SHP77 treated with DMSO at 0.1 percent for 48 hours (cell line): ENCODE measurements around the gene TMEM178B.
A peak's percentile ranks its signal among the peaks of the same experiment; 100 is the strongest.
"Not testable (repeated sequence)": the region's sequence is repeated elsewhere in the genome, so short reads cannot be mapped to it uniquely, and the experiment has no call there.

ENCODE experiments used
- DNase-seq: peaks from one replicate; lab custom pipeline; 2025; lab: John Stamatoyannopoulos, UW

The TMEM178B gene

DNA sequence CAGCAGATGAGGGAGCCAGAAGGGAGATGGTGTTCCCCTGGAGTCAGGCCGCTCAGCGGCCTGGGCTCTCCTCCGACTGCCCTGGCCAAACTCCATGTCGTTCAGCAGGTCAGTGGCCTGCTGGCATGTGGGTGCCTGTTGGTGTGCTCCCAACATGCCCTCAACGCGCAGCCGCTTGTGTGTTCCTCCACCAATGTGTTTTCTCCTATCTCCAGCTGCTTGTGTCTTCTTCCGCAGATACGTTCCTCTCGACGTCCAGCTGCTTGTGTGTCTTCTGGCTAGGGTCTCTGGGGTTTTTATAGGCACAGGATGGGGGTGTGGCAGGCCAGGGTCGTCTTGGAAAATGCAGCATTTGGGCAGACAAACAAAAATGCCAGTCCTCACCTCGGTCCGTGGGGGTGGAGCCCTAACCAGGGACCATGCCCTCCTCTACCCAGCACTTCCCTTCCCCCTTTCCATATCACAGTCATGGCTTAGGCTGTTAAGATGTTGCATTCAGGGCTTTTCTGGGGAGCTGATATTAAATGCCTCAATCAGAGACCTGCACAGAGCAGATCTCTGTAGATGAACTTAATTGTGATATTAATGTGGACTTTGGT lies 111.6 kb downstream of the TMEM178B start:
- DNase-seq: no peak

DNA sequence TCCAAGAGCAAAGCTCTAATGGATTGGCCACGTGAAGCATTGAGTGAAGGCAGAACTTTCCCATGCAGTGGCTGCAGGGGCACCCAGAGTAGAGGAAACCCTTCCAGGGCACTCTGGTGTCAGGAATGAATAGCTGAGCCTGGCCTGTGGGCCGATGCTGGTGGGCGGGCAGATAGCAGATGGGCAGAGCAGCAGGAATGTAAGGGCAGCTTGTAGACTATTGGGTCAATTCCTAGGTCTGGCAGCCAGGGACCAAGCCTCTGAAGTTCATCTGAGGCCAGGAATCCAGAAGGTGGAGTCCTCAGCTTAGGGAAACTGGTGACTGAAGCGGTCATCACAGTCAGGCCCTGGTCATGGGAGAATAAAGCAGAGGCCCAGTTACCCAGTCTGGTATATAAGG lies 115.4 kb downstream of the TMEM178B start:
- DNase-seq: no peak

DNA sequence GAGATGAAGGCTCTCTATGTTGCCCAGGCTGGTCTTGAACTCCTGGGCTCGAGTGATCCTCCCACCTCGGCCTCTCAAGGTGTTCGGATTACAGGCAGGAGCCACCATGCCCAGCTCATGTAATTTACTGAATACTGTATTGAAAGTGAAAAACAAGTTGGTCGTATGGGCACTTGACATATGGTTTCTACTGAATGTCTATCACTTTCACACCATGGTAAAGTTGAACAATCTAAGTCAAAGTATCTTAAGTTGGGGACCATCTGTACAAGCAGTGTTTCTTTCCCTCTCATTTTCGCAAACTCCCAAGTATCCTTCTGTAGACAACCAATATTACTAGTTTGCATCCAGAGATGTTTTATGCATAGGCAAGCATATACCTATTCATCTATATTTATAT lies 116.6 kb downstream of the TMEM178B start:
- DNase-seq: no peak

DNA sequence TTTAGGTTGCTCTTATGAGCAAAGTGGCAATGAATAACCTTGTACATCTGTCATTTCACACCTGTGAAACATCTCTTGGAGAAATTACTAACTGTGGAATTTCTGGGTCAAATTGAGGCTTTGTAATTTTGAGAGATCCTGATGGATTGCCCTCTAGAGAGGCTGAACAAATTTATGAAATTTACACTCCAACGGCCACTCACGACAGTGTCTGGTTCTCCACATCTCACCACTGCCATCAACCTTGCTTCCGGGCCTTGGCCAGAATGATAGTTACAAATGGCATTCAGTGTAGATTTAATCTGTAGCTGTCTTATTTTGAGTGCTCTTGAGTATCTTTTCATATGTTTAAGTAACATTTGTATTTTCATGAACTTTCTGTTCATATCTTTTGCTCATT lies 117.4 kb downstream of the TMEM178B start:
- no peak for DNase-seq

DNA sequence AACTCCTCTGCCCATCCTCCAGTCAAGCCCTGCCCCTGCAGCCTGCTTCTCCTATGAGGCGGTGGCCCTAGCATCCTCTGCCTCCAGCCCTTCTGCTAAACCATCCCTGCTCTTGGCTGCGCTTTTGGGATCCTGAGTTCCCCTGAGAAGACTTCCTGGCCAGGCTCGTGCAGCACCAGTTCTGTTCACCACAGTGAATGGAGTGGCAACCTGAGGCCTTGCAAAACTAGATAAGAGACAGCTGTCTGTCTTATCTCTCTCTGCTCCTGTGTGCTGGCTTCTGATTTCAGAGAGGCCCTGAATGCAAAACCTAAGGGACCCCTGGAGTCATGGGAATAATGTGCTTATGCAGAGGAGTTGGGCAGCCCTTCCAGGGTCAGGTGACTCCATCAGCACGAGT lies 119.2 kb downstream of the TMEM178B start:
- DNase-seq: no peak

DNA sequence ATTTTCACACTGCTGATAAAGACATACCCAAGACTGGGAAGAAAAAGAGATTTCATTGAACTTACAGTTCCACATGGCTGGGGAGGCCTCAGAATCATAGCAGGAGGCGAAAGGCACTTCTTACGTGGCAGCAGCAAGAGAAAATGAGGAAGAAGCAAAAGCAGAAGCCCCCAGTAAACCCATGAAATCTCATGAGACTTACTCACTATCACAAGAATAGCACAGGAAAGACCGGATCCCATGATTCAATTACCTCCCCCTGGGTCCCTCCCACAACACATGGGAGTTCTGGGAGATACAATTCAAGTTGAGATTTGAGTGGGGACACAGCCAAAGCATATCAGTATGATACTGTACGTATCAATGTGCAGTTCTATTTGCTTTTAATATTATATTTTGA lies 121.9 kb downstream of the TMEM178B start:
- not testable (repeated sequence) for DNase-seq

DNA sequence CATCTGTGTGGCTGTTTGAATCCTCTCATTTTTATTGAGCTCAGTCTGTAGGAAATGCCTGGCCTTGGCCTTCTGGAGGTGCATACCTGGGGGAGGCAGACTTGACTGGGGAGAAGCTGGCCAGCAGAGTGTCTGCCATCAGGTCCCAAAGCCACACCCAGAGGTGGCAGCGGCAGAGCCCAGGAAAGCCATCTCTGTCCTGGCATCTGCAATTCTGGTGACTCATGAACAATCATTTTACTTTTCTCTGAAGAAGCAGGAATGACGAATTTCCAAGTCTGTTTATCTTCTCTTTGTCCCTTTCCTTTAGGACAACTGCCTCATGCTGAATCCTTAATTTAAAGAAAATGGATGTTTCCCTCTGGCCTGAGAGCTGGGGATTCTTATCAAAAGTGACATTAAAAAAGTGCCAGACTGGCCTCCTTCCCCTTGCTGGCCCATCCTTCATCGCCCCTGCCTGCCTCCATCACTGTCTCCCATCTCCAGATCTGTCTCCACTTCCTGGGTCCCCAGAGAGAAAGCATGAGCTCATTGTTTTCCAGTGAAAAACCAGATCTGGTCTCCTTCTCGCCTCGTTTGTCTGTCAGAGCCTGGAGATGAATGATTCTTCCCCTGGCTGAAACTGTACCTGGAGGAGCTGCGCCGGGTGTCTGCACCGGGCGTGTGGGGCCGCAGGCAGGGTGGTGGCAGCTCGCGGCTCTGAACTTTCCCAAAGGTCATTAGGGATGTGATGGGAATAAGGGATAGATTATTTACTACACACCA lies 124.5 kb downstream of the TMEM178B start:
- no peak for DNase-seq

DNA sequence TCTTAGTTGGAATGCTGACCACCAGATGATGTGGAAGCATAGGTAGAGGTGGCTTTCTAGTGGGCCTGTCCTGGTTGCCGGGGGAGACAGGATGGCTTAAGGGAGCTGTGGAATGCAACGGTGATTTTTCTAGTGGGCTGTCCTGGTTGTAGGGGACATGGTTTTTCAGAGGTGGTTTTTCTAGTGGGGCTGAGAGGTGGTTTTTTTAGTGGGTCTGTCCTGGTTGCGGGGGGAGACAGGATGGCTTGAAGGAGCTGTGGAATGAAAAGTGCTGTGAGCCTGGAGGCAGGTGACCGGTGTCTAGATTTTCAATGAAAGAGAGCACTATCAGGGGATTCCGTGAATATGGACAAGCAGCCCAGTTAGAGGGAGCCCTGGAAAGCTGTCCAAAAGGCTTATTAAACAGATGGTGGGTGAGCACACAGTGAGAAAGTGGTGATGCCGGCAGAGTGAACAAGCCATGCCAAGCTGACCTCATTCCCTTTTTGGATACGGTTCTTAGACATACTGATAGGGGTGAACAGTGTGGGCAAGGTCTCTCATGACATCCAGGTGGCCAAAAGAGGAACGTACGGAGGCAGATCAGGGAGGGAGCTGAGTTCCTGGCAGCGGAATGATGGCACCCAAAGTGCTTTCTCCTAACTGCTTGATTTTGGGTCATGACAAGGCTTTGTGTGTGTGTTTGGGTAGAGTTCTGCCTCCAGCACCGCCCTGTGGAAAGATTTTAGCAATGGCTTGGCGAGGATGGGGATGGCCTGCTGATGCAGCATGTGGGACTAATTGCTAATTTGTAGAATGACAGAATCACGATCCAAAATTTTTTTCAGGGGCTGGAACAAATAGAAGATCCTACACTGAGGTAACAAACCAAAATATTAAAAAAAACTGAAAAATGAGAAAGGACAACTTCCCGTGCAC lies 126.6 kb downstream of the TMEM178B start:
- DNase-seq: no peak

DNA sequence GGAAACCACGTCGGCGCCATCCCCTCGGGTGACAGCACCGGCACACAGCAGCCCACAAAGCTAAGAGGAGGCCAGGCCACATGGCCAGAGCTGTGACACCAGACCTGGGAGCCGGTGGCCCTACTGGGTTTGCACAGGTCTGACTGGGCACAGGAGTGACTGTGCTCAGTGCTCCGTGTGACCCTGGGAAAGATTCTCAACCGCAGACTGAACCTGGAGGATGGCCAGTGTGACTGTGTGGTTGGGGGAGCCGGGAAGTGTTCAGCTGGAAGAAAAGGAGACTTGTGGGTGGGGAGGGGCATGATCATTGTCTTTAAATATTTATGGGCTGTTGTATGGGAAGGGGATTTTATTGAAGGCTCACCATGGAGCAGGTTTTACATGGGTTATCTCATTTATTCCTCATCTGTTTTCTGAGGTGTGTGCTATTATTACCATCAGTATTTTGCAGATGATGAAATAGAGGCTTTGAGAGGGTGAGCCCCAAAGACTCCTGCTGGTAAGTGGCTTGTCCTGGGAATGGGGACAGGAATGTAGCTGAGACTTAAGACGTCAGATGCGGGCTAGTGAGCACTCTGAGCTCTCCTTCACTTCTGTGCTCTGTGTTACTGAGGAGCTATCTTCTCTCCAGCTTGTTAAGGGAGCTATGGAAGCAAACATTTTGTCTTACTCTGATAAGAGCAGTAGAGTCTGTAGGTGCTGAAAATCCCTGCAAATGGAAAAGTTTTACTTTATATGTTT lies 127.5 kb downstream of the TMEM178B start:
- DNase-seq: no peak

DNA sequence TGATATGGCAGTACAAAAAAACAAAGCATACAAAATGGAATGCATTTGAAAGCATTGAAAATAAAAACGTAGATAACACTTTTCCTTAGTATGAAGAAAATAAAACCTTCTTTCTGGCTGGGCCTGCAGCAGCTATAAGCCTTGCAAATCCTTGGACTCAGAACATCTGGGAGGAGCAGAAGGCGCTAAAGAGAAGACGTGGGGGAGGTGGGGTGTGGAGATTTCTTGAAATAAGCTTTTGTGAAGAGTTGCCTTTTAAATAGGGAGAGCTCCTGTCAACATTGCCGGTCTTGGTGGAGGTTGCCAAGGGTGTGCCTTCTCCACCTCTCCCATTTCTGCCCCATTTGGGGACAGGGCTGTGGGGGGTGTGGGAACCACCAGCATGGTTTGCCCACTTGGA lies 128.7 kb downstream of the TMEM178B start:
- no peak for DNase-seq

DNA sequence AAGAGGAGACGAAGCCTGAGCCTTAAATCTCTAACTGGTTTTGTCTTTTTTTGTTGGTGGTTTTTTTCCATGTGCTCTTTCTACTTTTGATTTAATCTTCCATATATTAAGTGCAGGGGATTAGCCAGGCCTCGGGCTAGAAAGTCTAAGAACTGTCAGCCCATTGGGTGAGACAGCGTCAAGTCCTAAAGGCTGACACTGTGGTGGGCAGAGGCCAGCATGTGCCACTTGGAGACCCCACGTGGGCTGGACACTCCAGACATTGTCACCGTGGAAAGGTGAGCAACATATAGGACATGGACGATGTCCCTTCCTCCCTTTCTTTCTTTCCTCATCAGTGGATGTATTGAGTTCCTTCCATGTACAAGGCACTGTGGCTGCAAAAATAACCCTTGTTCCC lies 129.3 kb downstream of the TMEM178B start:
- DNase-seq: no peak

DNA sequence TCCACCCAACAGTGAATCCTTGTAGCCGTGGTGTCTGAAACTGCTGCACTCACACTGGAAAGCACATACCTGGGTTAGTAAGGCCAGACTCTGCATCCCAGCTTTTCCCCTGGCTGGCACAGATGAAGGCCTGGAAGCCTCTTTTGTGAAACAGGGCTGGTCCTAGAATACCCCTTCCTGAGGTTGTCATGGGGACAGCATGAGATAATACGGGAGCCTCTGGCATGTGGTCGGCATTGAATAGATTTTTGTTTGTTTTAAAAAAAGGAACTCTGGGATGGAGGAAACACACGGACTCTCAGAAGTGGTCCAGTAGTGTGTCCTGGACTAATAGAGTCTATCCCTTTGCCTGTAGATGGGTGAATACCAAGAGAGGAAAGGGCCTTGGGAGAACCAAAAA lies 129.7 kb downstream of the TMEM178B start:
- DNase-seq: no peak

DNA sequence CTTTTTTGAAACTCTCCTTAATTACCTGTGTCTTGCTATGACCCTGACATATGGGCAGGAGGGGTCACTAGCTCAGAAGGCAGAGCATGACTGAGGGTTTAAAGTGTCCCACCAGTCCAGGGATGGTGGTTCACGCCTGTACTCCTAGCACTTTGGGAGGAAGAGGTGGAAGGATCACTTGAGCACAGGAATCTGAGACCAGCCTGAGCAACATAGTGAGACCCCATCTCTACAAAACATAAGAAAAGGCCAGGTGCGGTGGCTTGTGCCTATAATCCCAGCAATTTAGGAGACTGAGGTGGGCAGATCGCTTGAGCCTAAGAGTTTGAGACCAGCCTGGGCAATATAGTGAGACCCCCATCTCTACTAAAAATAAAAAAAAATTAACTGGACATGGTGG lies 133.8 kb downstream of the TMEM178B start:
- no peak for DNase-seq

DNA sequence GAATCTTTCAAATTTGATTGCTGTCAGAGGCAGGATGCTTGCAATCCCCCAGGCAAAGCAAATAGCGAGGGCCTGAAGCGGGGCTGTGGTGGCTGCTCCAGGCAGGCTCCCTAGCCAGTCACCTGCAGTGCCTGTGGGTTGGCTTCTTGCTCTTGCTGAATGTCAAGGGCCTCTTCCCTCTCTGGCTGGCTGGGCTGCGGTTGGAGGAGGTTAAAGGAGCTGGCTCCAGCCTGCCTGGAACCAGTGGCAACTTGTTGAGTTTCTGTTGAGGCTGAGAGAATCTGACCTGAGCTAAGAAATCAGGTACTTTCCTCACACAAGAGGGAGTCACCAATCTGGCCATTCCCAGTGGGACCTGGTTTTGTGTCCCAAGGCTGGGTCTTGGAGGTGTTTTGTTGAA lies 134.7 kb downstream of the TMEM178B start:
- DNase-seq: no peak

DNA sequence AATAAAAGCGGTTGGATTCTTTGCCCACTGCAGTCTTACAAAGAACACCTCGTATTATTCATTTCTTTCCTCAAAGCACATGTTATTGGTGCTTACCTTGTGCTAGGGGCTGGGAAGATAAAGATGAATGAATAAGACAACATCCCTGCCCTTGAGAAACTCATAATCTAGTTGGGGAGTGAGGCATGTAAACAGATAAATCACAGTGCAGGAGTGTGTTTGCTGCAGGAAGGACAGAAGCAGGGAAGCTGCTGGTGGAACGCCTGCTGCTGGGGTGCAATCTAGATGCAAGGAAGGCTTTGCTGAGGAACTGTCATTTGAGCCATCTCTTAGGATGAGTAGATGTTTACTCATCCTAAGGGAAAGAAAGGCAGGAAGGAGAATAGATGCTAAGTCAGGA lies 135.6 kb downstream of the TMEM178B start:
- no peak for DNase-seq

DNA sequence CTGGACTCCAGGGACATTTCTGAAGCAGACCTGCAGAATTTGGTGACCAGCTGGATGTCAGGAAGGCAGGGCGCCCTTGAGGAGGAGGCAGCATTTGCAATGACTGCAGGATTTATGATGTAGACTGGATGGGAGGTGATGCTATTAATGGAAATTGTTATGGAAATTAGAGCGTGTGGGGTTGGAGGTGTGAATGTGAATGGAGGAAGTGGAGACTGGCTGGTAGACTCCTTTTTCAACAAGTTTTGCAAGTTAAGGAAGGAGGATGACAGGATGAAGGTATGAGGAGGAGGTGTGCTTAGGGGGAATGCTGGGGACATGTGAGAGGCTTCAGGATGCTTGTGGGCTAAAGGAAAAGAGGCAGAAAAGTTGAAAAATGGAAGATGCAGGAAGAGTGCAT lies 137.0 kb downstream of the TMEM178B start:
- DNase-seq: no peak

DNA sequence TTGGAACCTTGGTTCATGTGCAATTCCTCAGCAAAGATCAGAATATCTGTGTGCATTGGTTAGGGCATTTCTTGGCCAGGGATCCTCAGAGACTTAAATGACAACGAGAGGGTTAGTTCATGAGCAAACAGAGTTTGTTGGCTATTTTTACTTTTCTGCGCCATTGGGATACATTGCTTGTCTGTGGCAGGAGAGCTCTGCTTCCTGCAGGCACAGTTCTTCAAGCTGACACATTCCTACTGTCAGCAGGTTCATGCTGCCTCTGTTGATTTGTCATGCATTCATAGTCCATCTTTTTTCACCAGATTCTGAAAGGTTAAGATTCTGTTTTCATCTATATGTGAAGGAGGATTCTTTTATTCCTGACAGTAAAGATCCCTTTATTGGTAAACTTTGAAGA lies 139.4 kb downstream of the TMEM178B start:
- no peak for DNase-seq

DNA sequence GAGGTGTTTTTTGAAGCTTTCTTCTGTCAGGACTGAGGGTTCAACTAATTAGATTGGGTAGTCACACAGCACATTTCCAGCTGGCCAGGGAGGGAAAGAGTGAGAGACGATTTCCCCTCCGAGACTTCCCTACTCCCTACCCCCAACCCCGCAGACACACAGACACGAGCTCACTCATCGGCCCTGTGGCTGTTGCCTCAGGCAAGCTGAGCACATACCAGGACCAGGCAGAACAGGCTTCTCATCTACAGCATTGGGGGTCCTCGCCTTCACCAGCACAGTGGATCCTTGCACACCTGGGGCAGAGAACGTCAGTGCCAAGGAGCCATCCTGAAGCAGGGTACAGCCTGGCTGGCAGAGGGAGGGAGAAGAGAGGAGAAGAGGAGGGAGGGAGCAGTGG lies 144.1 kb downstream of the TMEM178B start:
- DNase-seq: no peak

DNA sequence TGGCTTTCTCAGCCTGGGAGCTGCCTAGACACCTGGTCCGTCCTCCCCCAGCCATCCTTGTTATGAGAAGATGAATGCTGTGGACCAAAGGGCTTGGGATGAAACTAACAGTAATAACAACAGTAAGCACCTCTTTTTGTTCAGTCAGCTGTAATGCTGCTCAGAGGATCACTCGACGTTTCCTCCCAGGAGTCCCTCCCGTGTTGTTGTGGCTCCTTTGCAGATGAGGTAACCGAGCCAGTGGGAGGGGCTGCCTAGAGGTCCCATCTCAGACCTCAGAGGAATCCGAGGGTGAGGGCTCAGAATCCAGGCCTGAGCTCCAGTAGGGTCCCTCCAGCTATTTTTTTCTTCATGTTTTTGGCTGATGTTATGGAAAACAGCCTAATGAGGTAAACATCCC lies 145.1 kb downstream of the TMEM178B start:
- no peak for DNase-seq

DNA sequence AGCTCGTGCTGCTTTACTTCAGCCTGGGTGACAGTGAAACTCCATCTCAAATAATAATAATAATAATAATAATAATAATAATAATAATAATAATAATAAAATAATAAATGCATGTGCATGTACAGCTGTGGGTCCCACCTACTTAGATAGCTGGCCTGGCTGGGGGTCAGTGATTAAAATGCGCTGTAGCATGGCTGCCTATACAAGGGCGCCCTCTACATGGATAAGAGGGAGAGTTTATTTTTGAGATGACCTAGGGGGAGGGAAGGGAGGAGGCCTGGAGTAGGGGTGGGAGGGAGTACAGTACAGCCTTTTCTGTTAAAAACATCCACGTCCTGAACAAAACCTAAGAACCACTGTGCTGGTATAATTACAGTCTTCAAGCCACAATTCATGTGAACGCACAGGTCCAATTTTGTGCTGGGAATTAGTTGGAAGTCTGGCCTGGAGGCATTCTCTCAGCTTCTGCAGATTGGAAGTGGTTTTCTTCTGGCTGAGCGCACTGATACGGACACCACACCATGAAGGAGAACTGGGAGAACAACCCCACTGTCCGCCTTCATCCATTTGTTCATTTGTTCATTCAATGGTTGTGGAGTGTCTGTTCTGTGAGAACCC lies 146.5 kb downstream of the TMEM178B start:
- peak; percentile 19 for DNase-seq

DNA sequence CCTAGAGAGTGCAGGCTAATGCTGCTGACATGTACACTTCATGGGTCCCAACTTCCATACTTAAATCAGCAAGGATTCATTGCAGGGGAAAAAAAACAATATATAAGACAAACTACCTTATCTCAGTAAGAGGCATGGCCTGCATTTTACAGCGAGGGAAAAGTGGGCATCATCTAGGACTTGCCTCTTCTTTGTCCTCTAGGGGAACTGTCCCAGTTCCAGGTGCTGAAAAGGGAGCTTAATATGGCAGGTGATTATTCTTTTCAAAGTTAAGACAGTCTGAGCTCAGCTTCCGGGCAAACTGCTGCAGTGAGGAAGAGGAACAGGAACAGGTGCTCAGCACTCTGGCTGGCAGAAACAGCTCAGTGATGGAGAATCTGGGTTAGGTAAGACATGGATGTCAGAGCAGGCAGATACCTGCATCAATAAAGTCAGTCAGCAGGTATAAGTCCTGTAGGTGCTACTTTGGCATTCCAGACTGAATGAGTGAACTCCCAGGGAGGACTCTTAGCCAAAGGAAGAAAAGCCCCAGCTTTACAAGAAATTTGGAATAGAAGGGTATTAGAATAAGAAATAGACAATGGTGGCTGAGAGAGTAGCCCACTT lies 147.2 kb downstream of the TMEM178B start:
- DNase-seq: no peak
